ENCODE results near the gene TMTC3.

TMTC3 gene

GRCh38 chr12:88150063-88150462, 8.0 kb downstream of the TMTC3 start:
- Histone ChIP-seq H3K27me3 (ENCODE audit: low read depth, low read length) (no peaks in the 10 kb centered on the region), H3K4me3 (ENCODE audit: low read length) (no peak overlapping the region), H2AFZ (ENCODE audit: low read depth, low read length) (no peak overlapping the region), H3K9ac (ENCODE audit: low read length) (no peak overlapping the region), H3K9me3 (ENCODE audit: insufficient read depth, low read length) (no peaks in the 10 kb centered on the region), H3K4me2 (ENCODE audit: low read length) (no peak overlapping the region), H3K4me1 (ENCODE audit: low read length) (peaks cover 6% of the 10 kb centered on the region), H3K79me2 (ENCODE audit: low read length) (no peaks in the 10 kb centered on the region), H4K20me1 (ENCODE audit: insufficient read depth, low read length) (no peaks in the 10 kb centered on the region), H3K36me3 (replicated peaks; ENCODE audit: low read depth, low read length) (no peaks in the 10 kb centered on the region), H3K27ac (ENCODE audit: low read length) (no peak overlapping the region)
- TF ChIP-seq EZH2phosphoT487 (IDR thresholded peaks at IDR 0.05; ENCODE audit: low read depth) (no peak), CTCF (IDR thresholded peaks at IDR 0.05; ENCODE audit: low read depth, low read length) (no peak)

- Histone ChIP-seq H2AFZ (ENCODE audit: low read depth, low read length) (no peak overlapping the region), H4K20me1 (ENCODE audit: insufficient read depth, low read length) (no peaks in the 10 kb centered on the region), H3K9ac (ENCODE audit: low read length) (no peak overlapping the region), H3K27me3 (ENCODE audit: low read depth, low read length) (no peaks in the 10 kb centered on the region), H3K4me1 (ENCODE audit: low read length) (peaks cover 6% of the 10 kb centered on the region), H3K4me3 (ENCODE audit: low read length) (no peak overlapping the region), H3K36me3 (replicated peaks; ENCODE audit: low read depth, low read length) (no peaks in the 10 kb centered on the region), H3K27ac (ENCODE audit: low read length) (no peak overlapping the region), H3K79me2 (ENCODE audit: low read length) (no peaks in the 10 kb centered on the region), H3K9me3 (ENCODE audit: insufficient read depth, low read length) (no peaks in the 10 kb centered on the region), H3K4me2 (ENCODE audit: low read length) (no peak overlapping the region)
- TF ChIP-seq CTCF (IDR thresholded peaks at IDR 0.05; ENCODE audit: low read depth, low read length) (peak; percentile 41; the same call in 1 of the 2 replicates), EZH2phosphoT487 (IDR thresholded peaks at IDR 0.05; ENCODE audit: low read depth) (no peak)
Measured at GRCh38 chr12:88153959-88154358, 11.9 kb downstream of the TMTC3 start.

GRCh38 chr12:88156075-88156654, 14.1 kb downstream of the TMTC3 start:
- Histone ChIP-seq H3K9me3 (ENCODE audit: insufficient read depth, low read length) (no peaks in the 10 kb centered on the region), H3K27me3 (ENCODE audit: low read depth, low read length) (no peaks in the 10 kb centered on the region), H3K27ac (ENCODE audit: low read length) (no peak overlapping the region), H3K4me2 (ENCODE audit: low read length) (no peak overlapping the region), H4K20me1 (ENCODE audit: insufficient read depth, low read length) (no peaks in the 10 kb centered on the region), H3K79me2 (ENCODE audit: low read length) (no peaks in the 10 kb centered on the region), H3K4me1 (ENCODE audit: low read length) (peaks cover 6% of the 10 kb centered on the region), H3K9ac (ENCODE audit: low read length) (no peak overlapping the region), H3K4me3 (ENCODE audit: low read length) (no peak overlapping the region), H3K36me3 (replicated peaks; ENCODE audit: low read depth, low read length) (no peaks in the 10 kb centered on the region), H2AFZ (ENCODE audit: low read depth, low read length) (no peak overlapping the region)
- TF ChIP-seq EZH2phosphoT487 (IDR thresholded peaks at IDR 0.05; ENCODE audit: low read depth) (no peak), CTCF (IDR thresholded peaks at IDR 0.05; ENCODE audit: low read depth, low read length) (no peak)

GRCh38 chr12:88163371-88163770, 21.3 kb downstream of the TMTC3 start:
- H3K4me1 ChIP-seq (ENCODE audit: low read length), result no peaks in the 10 kb centered on the region
- H3K9me3 ChIP-seq (ENCODE audit: insufficient read depth, low read length), result no peaks in the 10 kb centered on the region
- H3K27me3 ChIP-seq (ENCODE audit: low read depth, low read length), result no peaks in the 10 kb centered on the region
- no peak overlapping the region for H3K4me3 ChIP-seq (ENCODE audit: low read length)
- H3K36me3 ChIP-seq (replicated peaks; ENCODE audit: low read depth, low read length), result peaks cover 20% of the 10 kb centered on the region
- no peak overlapping the region for H2AFZ ChIP-seq (ENCODE audit: low read depth, low read length)
- H3K9ac ChIP-seq (ENCODE audit: low read length), result no peak overlapping the region
- no peak overlapping the region for H3K4me2 ChIP-seq (ENCODE audit: low read length)
- no peaks in the 10 kb centered on the region for H3K79me2 ChIP-seq (ENCODE audit: low read length)
- TF ChIP-seq CTCF (IDR thresholded peaks at IDR 0.05; ENCODE audit: low read depth, low read length), result no peak
- no peak for TF ChIP-seq EZH2phosphoT487 (IDR thresholded peaks at IDR 0.05; ENCODE audit: low read depth)
- no peak overlapping the region for H3K27ac ChIP-seq (ENCODE audit: low read length)
- no peaks in the 10 kb centered on the region for H4K20me1 ChIP-seq (ENCODE audit: insufficient read depth, low read length)
